Smooth muscle cell (in vitro differentiated cells): ENCODE measurements around the gene CATSPER4. TPM values are rescaled to one million over a fixed set of nuclear protein-coding genes. Genes with fewer than 3 reads are reported as not detected.

Experiments used
- DNase-seq: peaks from one replicate; lab custom pipeline; 2025; ENCODE audit not compliant: unreplicated experiment; lab: John Stamatoyannopoulos, UW
- H2AFZ ChIP-seq: fragments of 200-600 bp; sonication (generic); 2 replicates; pipeline ENCODE4 v1.6.0; 2016; ENCODE audit warnings: antibody characterized with exemption, low read depth, mild to moderate bottlenecking
- H3F3A ChIP-seq: fragments of 200-600 bp; sonication (generic); 2 replicates; pipeline ENCODE4 v1.6.0; 2017; ENCODE audit warnings: antibody characterized with exemption, low read depth
- H3K27ac ChIP-seq: fragments of 200-600 bp; sonication (generic); 2 replicates; pipeline ENCODE4 v1.5.1; 2016; ENCODE audit warnings: low read depth, mild to moderate bottlenecking
- H3K27me3 ChIP-seq: fragments of 200-600 bp; sonication (generic); 2 replicates; pipeline ENCODE4 v1.6.1; 2016; ENCODE audit warnings: low read depth, mild to moderate bottlenecking
- H3K36me3 ChIP-seq: fragments of 200-600 bp; sonication (generic); 2 replicates; pipeline ENCODE4 v1.5.1; 2016; ENCODE audit warnings: low read depth
- H3K4me1 ChIP-seq: fragments of 200-600 bp; sonication (generic); 2 replicates; pipeline ENCODE4 v1.5.1; 2016; ENCODE audit warnings: low read depth
- H3K4me2 ChIP-seq: fragments of 200-600 bp; sonication (generic); 2 replicates; pipeline ENCODE4 v1.6.0; 2016; ENCODE audit warnings: mild to moderate bottlenecking
- H3K4me3 ChIP-seq: fragments of 200-600 bp; sonication (generic); 2 replicates; pipeline ENCODE4 v1.5.1; 2016; ENCODE audit warnings: mild to moderate bottlenecking
- H3K79me2 ChIP-seq: fragments of 200-600 bp; sonication (generic); 2 replicates; pipeline ENCODE4 v1.6.0; 2016; ENCODE audit warnings: low read depth, mild to moderate bottlenecking
- H3K9ac ChIP-seq: fragments of 200-600 bp; sonication (generic); 2 replicates; pipeline ENCODE4 v1.6.0; 2016; ENCODE audit warnings: low read depth
- H3K9me3 ChIP-seq: fragments of 200-600 bp; sonication (generic); replicated peaks from 2 replicates; pipeline ENCODE4 v1.5.1; 2016; ENCODE audit warnings: low read depth
- H4K20me1 ChIP-seq: fragments of 200-600 bp; sonication (generic); 2 replicates; pipeline ENCODE4 v1.6.0; 2016; ENCODE audit warnings: low read depth
- CTCF ChIP-seq: fragments of 200-600 bp; sonication (generic); IDR thresholded peaks from 2 replicates; pipeline ENCODE4 v1.5.1; 2017; ENCODE audit warnings: borderline replicate concordance, mild to moderate bottlenecking, antibody characterized with exemption; ENCODE audit not compliant: insufficient read depth, poor library complexity, severe bottlenecking
- WGBS: methylation state at CpG from one replicate; pipeline ENCODE4 v1.1.7; 2016; ENCODE audit warnings: low lambda C conversion rate; 5-methylcytosine and 5-hydroxymethylcytosine counted together
- polyA plus RNA-seq: library from polyadenylated mRNA; unstranded; fragments of >200 nt; fragmentation: Nextera tagmentation; extraction: Ambion mirVana; gene quantifications from 2 replicates; pipeline ENCODE4 v1.2.1, GENCODE V29; 2016
- total RNA-seq: library from RNA; depleted of rRNA; stranded (reverse); fragments of >200 nt; gene quantifications from 2 replicates; pipeline ENCODE4 v1.2.3, GENCODE V29; 2014

Gene CATSPER4
- total and polyA plus RNA-seq, 2 experiments from 2014 or later = not detected

GRCh38 chr1:26182383-26182696, 8.1 kb upstream of the CATSPER4 start:
- no peak overlapping the region for H2AFZ ChIP-seq
- H4K20me1 ChIP-seq = no peaks in the 10 kb centered on the region
- no peak overlapping the region for H3K27ac ChIP-seq
- H3K4me2 ChIP-seq = no peak overlapping the region
- no peaks in the 10 kb centered on the region for H3K79me2 ChIP-seq
- no peaks in the 10 kb centered on the region for H3K36me3 ChIP-seq
- no peak overlapping the region for H3K9ac ChIP-seq
- no peaks in the 10 kb centered on the region for H3K9me3 ChIP-seq
- 80% methylated on average over 7 of the region's 7 CpGs for WGBS
- H3K4me3 ChIP-seq = no peak overlapping the region
- H3K27me3 ChIP-seq = no peaks in the 10 kb centered on the region
- no peak for DNase-seq
- no peak for TF ChIP-seq CTCF
- no peaks in the 10 kb centered on the region for H3K4me1 ChIP-seq
- H3F3A ChIP-seq = no peaks in the 10 kb centered on the region

DNA sequence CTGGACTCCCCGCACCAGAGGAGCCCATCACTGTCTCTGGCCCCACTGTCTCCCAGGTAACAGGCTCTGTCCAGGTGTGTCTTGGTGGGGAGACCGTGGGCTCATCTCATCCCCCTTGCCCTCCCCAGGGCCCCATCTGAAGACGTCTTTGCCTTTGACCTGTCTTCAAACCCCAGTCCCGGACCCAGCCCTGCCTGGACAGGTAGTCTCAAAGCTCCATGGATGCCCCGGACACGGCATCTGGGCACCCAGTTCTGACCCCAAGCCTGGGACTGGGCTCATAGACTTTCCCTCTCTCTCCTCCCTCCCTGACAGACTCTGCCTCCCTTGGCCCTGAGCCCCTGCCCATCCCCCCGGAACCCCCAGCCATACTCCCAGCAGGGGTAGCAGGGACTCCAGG, 6.3 kb upstream of the CATSPER4 start:
- Histone ChIP-seq H3K4me2 (no peak overlapping the region), H3K79me2 (no peaks in the 10 kb centered on the region), H3K9me3 (no peaks in the 10 kb centered on the region), H3F3A (no peaks in the 10 kb centered on the region), H3K36me3 (no peaks in the 10 kb centered on the region), H3K9ac (no peak overlapping the region), H2AFZ (no peak overlapping the region), H3K27me3 (no peaks in the 10 kb centered on the region), H4K20me1 (no peaks in the 10 kb centered on the region), H3K4me3 (no peak overlapping the region), H3K4me1 (no peaks in the 10 kb centered on the region), H3K27ac (no peak overlapping the region)
- no peak for DNase-seq
- TF ChIP-seq CTCF = no peak
- 86% methylated on average over 6 of the region's 7 CpGs for WGBS

- H3K4me2 ChIP-seq = no peak overlapping the region
- no peak for TF ChIP-seq CTCF
- H3K9me3 ChIP-seq = no peaks in the 10 kb centered on the region
- H4K20me1 ChIP-seq = no peaks in the 10 kb centered on the region
- H3F3A ChIP-seq = no peaks in the 10 kb centered on the region
- H2AFZ ChIP-seq = no peak overlapping the region
- H3K4me3 ChIP-seq = no peak overlapping the region
- H3K27me3 ChIP-seq = no peaks in the 10 kb centered on the region
- H3K36me3 ChIP-seq = no peaks in the 10 kb centered on the region
- H3K4me1 ChIP-seq = no peaks in the 10 kb centered on the region
- H3K27ac ChIP-seq = no peak overlapping the region
- WGBS = 97% methylated on average over 21 of the region's 21 CpGs
- H3K79me2 ChIP-seq = no peaks in the 10 kb centered on the region
- no peak for DNase-seq
- H3K9ac ChIP-seq = no peak overlapping the region
These were observed 5.5 kb upstream of the CATSPER4 start for GRCh38 chr1:26184883-26185282.

DNA sequence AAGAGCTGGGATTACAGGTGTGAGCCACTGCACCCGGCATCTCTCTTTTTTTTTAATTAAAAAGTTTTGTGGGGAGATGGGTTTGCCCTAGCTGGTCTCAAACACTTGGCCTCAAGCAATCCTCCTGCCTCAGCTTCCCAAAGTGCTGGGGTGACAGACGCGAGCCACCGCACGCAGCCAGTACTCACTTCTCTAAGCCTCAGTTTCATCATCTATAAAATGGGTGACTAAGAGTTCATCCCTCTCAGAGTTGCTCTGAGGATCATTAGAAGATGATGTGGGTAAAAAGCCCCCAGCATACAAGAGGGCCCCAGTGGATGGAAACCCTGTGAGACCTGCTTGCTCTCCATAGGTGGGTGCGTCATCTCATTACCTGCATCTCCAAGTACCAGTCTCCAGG, 2.5 kb upstream of the CATSPER4 start:
- Histone ChIP-seq H3K9ac (no peak overlapping the region), H3K27ac (no peak overlapping the region), H3K36me3 (no peaks in the 10 kb centered on the region), H3K27me3 (no peaks in the 10 kb centered on the region), H3K79me2 (no peaks in the 10 kb centered on the region), H3K4me2 (no peak overlapping the region), H3K9me3 (no peaks in the 10 kb centered on the region), H3K4me1 (no peaks in the 10 kb centered on the region), H2AFZ (no peak overlapping the region), H3F3A (no peaks in the 10 kb centered on the region), H4K20me1 (no peaks in the 10 kb centered on the region), H3K4me3 (no peak overlapping the region)
- no peak for TF ChIP-seq CTCF
- WGBS = 100% methylated on average over 6 of the region's 6 CpGs
- DNase-seq = no peak
